ENCODE measurements around the gene TAF9B. TPM values are rescaled to one million over a fixed set of nuclear protein-coding genes. Genes with fewer than 3 reads are reported as not detected.

The TAF9B gene
- total RNA-seq, 1 donor from 2014 or later, result 27.9 TPM

GRCh38 chrX:78109458-78109857 lies 30.0 kb downstream of the TAF9B start:
- H3K27ac Mint-ChIP-seq, result no peak overlapping the region
- DNase-seq (ENCODE audit: low spot score, unreplicated experiment), result no peak
- peaks cover 29% of the 10 kb centered on the region for H3K4me1 Mint-ChIP-seq (ENCODE audit: low read depth)
- no peak overlapping the region for H3K4me3 Mint-ChIP-seq (ENCODE audit: low read depth)
- TF ChIP-seq, protein P1, sequence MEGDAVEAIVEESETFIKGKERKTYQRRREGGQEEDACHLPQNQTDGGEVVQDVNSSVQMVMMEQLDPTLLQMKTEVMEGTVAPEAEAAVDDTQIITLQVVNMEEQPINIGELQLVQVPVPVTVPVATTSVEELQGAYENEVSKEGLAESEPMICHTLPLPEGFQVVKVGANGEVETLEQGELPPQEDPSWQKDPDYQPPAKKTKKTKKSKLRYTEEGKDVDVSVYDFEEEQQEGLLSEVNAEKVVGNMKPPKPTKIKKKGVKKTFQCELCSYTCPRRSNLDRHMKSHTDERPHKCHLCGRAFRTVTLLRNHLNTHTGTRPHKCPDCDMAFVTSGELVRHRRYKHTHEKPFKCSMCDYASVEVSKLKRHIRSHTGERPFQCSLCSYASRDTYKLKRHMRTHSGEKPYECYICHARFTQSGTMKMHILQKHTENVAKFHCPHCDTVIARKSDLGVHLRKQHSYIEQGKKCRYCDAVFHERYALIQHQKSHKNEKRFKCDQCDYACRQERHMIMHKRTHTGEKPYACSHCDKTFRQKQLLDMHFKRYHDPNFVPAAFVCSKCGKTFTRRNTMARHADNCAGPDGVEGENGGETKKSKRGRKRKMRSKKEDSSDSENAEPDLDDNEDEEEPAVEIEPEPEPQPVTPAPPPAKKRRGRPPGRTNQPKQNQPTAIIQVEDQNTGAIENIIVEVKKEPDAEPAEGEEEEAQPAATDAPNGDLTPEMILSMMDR (IDR thresholded peaks at IDR 0.05; ENCODE audit: unreplicated experiment), result no peak
- peaks cover 8% of the 10 kb centered on the region for H3K36me3 Mint-ChIP-seq (ENCODE audit: insufficient read depth)
- peaks cover 9% of the 10 kb centered on the region for H3K9me3 Mint-ChIP-seq (ENCODE audit: low read depth)
- no peaks in the 10 kb centered on the region for H3K27me3 Mint-ChIP-seq

GRCh38 chrX:78106651-78106986 lies 32.8 kb downstream of the TAF9B start:
- TF ChIP-seq, protein P1 (IDR thresholded peaks at IDR 0.05; ENCODE audit: unreplicated experiment), result no peak
- no peak for DNase-seq (ENCODE audit: low spot score, unreplicated experiment)
- Mint-ChIP-seq H3K4me3 (ENCODE audit: low read depth) (peak overlapping the region; percentile 3), H3K27me3 (no peaks in the 10 kb centered on the region), H3K4me1 (ENCODE audit: low read depth) (peaks cover 26% of the 10 kb centered on the region), H3K36me3 (ENCODE audit: insufficient read depth) (peaks cover 8% of the 10 kb centered on the region), H3K27ac (no peak overlapping the region), H3K9me3 (ENCODE audit: low read depth) (peaks cover 17% of the 10 kb centered on the region)

GRCh38 chrX:78105944-78106650 lies 33.4 kb downstream of the TAF9B start:
- DNase-seq (ENCODE audit: low spot score, unreplicated experiment), result no peak
- H3K4me3 Mint-ChIP-seq (ENCODE audit: low read depth), result peak overlapping the region; percentile 90
- H3K27me3 Mint-ChIP-seq, result no peaks in the 10 kb centered on the region
- TF ChIP-seq, protein P1 (IDR thresholded peaks at IDR 0.05; ENCODE audit: unreplicated experiment), result no peak
- H3K36me3 Mint-ChIP-seq (ENCODE audit: insufficient read depth), result peaks cover 8% of the 10 kb centered on the region
- no peak overlapping the region for H3K27ac Mint-ChIP-seq
- H3K4me1 Mint-ChIP-seq (ENCODE audit: low read depth), result peaks cover 26% of the 10 kb centered on the region
- H3K9me3 Mint-ChIP-seq (ENCODE audit: low read depth), result peaks cover 17% of the 10 kb centered on the region

GRCh38 chrX:78104447-78105176 lies 34.8 kb downstream of the TAF9B start:
- H3K36me3 Mint-ChIP-seq (ENCODE audit: insufficient read depth), result peaks cover 7% of the 10 kb centered on the region
- peak overlapping the region; percentile 90 for H3K4me3 Mint-ChIP-seq (ENCODE audit: low read depth)
- no peaks in the 10 kb centered on the region for H3K27me3 Mint-ChIP-seq
- TF ChIP-seq, protein P1 (IDR thresholded peaks at IDR 0.05; ENCODE audit: unreplicated experiment), result no peak
- H3K9me3 Mint-ChIP-seq (ENCODE audit: low read depth), result peaks cover 19% of the 10 kb centered on the region
- H3K4me1 Mint-ChIP-seq (ENCODE audit: low read depth), result peaks cover 26% of the 10 kb centered on the region
- no peak for DNase-seq (ENCODE audit: low spot score, unreplicated experiment)
- peak overlapping the region; percentile 96 for H3K27ac Mint-ChIP-seq

GRCh38 chrX:78103623-78104446 lies 35.6 kb downstream of the TAF9B start, which contains the start of gene PGK1:
TSS of gene PGK1 (plus strand) at chrX:78104248. CDS start at chrX:78104341, 93 bp downstream.
- no peaks in the 10 kb centered on the region for H3K27me3 Mint-ChIP-seq
- TF ChIP-seq, protein P1 (IDR thresholded peaks at IDR 0.05; ENCODE audit: unreplicated experiment), result no peak
- peaks cover 26% of the 10 kb centered on the region for H3K4me1 Mint-ChIP-seq (ENCODE audit: low read depth)
- peak within 1 kb of the TSS; percentile 96 for H3K27ac Mint-ChIP-seq
- H3K4me3 Mint-ChIP-seq (ENCODE audit: low read depth), result peak within 1 kb of the TSS; percentile 90
- peak; percentile 84 for DNase-seq (ENCODE audit: low spot score, unreplicated experiment)
- H3K9me3 Mint-ChIP-seq (ENCODE audit: low read depth), result peaks cover 18% of the 10 kb centered on the region
- H3K36me3 Mint-ChIP-seq (ENCODE audit: insufficient read depth), result peaks cover 6% of the 10 kb centered on the region

All from progenitor cell of endocrine pancreas (in vitro differentiated cells).